Neural progenitor cell (in vitro differentiated cells): Measurements from ENCODE around the gene WFS1. TPM values are rescaled to one million over a fixed set of nuclear protein-coding genes. Genes with fewer than 3 reads are reported as not detected.
A peak's percentile ranks its signal among the peaks of the same experiment; 100 is the strongest.

Experiments
- DNase-seq: peaks from one replicate; pipeline ENCODE4 v3.0.0-alpha.2; 2016; ENCODE audit warnings: low spot score
- H2AFZ ChIP-seq: fragments of 200-600 bp; sonication (generic); replicated peaks from 2 replicates; pipeline ENCODE4 v1.6.1; 2016; ENCODE audit warnings: antibody characterized with exemption
- H3F3A ChIP-seq: fragments of 200-600 bp; sonication (generic); 2 replicates; pipeline ENCODE4 v1.6.1; 2016; ENCODE audit warnings: antibody characterized with exemption, low read depth
- H3K27ac ChIP-seq: fragments of 200-600 bp; sonication (generic); 2 replicates; pipeline ENCODE4 v1.5.1; 2016; ENCODE audit warnings: mild to moderate bottlenecking
- H3K27me3 ChIP-seq: fragments of 200-600 bp; sonication (generic); 2 replicates; pipeline ENCODE4 v1.6.1; 2016; ENCODE audit warnings: mild to moderate bottlenecking, moderate library complexity
- H3K36me3 ChIP-seq: fragments of 200-600 bp; sonication (generic); 2 replicates; pipeline ENCODE4 v1.5.1; 2016
- H3K4me1 ChIP-seq: fragments of 200-600 bp; sonication (generic); 2 replicates; pipeline ENCODE4 v1.6.1; 2016; ENCODE audit warnings: mixed run types
- H3K4me2 ChIP-seq: fragments of 200-600 bp; sonication (generic); 2 replicates; pipeline ENCODE4 v1.6.1; 2016
- H3K4me3 ChIP-seq: fragments of 200-600 bp; sonication (generic); 2 replicates; pipeline ENCODE4 v1.5.1; 2016
- H3K79me2 ChIP-seq: fragments of 200-600 bp; sonication (generic); 2 replicates; pipeline ENCODE4 v1.6.1; 2016; ENCODE audit warnings: low read depth
- H3K9ac ChIP-seq: fragments of 200-600 bp; sonication (generic); 2 replicates; pipeline ENCODE4 v1.6.1; 2016
- H3K9me3 ChIP-seq: fragments of 200-600 bp; sonication (generic); 2 replicates; pipeline ENCODE4 v1.5.1; 2016; ENCODE audit warnings: low read depth
- H4K20me1 ChIP-seq: fragments of 200-600 bp; sonication (generic); 2 replicates; pipeline ENCODE4 v1.6.1; 2016; ENCODE audit warnings: low read depth
- H3K27ac Mint-ChIP-seq: 3 replicates; pipeline ENCODE4 v1.8.0; 2021; ENCODE audit warnings: mixed read lengths
- H3K27me3 Mint-ChIP-seq: 2 replicates; pipeline ENCODE4 v1.8.0; 2022; ENCODE audit warnings: low read depth, mild to moderate bottlenecking, inconsistent platforms, moderate library complexity, mixed read lengths; ENCODE audit not compliant: insufficient read depth
- H3K36me3 Mint-ChIP-seq: 3 replicates; pipeline ENCODE4 v1.8.0; 2021; ENCODE audit warnings: mixed read lengths
- H3K4me1 Mint-ChIP-seq: 3 replicates; pipeline ENCODE4 v1.8.0; 2021; ENCODE audit warnings: mixed read lengths
- H3K4me3 Mint-ChIP-seq: 3 replicates; pipeline ENCODE4 v1.8.0; 2021; ENCODE audit warnings: mild to moderate bottlenecking, moderate library complexity, mixed read lengths
- H3K9me3 Mint-ChIP-seq: 3 replicates; pipeline ENCODE4 v1.8.0; 2020; ENCODE audit warnings: mixed read lengths
- EZH2 ChIP-seq: fragments of 200-600 bp; sonication (generic); IDR thresholded peaks from 2 replicates; pipeline ENCODE4 v1.6.1; 2017; ENCODE audit warnings: antibody characterized with exemption, mild to moderate bottlenecking, moderate library complexity
- EZH2phosphoT487 ChIP-seq: fragments of 200-600 bp; sonication (generic); IDR thresholded peaks from 2 replicates; pipeline ENCODE4 v1.6.1; 2017; ENCODE audit warnings: antibody characterized with exemption
- total RNA-seq: library from RNA; depleted of rRNA; stranded (reverse); fragments of >200 nt; gene quantifications from 2 replicates; pipeline ENCODE4 v1.2.3, GENCODE V29; 2015; ENCODE audit warnings: low replicate concordance
- TF ChIP-seq, protein P1 (sequence below): fragments of 200-600 bp; sonication (generic); IDR thresholded peaks from 2 replicates; pipeline ENCODE4 v1.5.1; 2017; ENCODE audit warnings: antibody characterized with exemption, mild to moderate bottlenecking

WFS1 gene
- total RNA-seq, 1 donor from 2014 or later: 8.8 TPM

DNA sequence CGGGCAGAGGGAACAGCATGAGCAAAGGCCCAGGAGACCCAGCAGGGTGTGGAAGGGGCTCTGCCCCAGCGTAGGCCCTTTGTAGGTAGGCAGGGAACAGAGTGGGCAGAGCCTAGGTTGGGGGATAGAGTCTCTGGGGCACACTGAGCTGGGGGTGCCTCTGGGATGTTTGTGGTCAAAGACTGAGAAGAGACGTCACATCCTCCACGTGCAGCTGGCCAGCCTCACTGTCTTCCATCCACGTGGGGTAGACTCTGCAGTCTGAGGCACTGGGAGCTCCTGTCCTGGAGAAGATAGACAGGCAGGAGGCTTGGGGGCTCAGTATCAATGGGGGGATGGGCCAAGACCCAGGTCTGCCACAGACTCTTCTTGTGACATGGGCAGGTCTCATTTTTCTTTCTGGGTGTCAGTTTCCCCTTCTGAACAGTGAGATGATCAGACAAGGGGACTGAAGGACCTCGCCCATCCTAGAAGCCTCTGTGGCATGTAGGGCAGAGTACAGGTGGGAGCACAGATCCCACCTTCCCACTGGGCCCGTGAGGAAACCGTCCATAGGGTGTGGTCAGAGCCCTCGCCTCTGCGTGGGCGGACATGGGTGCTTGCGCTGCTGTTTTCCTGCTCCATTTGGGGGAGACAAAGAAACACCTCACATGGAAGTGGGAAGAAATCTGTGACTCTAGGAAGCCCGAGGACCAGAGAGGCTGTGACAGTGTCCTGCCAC is 22.9 kb downstream of the WFS1 start:
- Mint-ChIP-seq H3K27ac (peak overlapping the region; percentile 46), H3K4me3 (no peak overlapping the region), H3K36me3 (peaks cover 19% of the 10 kb centered on the region), H3K9me3 (no peaks in the 10 kb centered on the region), H3K4me1 (no peaks in the 10 kb centered on the region), H3K27me3 (no peaks in the 10 kb centered on the region)
- Histone ChIP-seq H3K4me2 (no peak overlapping the region), H3F3A (no peaks in the 10 kb centered on the region), H3K27me3 (no peaks in the 10 kb centered on the region), H4K20me1 (no peaks in the 10 kb centered on the region), H3K9ac (no peak overlapping the region), H3K4me1 (no peaks in the 10 kb centered on the region), H2AFZ (no peak overlapping the region), H3K36me3 (no peaks in the 10 kb centered on the region), H3K4me3 (no peak overlapping the region), H3K9me3 (no peaks in the 10 kb centered on the region), H3K27ac (no peak overlapping the region), H3K79me2 (no peaks in the 10 kb centered on the region)
- no peak for DNase-seq
- TF ChIP-seq EZH2: no peak

DNA sequence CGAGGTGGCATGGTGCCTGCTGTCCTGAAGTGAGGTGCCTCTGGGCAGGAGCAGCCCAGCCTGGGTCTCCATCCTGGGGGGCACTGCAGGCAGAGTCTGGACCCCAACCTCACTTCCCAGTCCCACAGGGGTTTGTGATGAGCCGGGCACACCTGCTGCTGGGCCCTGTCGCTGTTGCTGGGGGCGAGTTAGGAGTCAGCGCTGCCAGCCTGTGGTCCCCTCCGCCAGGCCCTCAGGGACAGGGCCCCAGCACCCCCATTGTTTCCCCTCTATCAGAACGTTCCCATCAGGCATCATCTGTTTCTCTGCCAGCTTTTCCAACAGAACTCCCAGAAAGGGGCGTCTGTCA is 23.4 kb downstream of the WFS1 start:
- H4K20me1 ChIP-seq: no peaks in the 10 kb centered on the region
- no peaks in the 10 kb centered on the region for H3F3A ChIP-seq
- H3K9me3 Mint-ChIP-seq: no peaks in the 10 kb centered on the region
- no peaks in the 10 kb centered on the region for H3K4me1 Mint-ChIP-seq
- no peaks in the 10 kb centered on the region for H3K27me3 ChIP-seq
- no peaks in the 10 kb centered on the region for H3K27me3 Mint-ChIP-seq
- H3K4me3 ChIP-seq: no peak overlapping the region
- H3K36me3 Mint-ChIP-seq: peaks cover 19% of the 10 kb centered on the region
- no peak overlapping the region for H3K9ac ChIP-seq
- no peaks in the 10 kb centered on the region for H3K9me3 ChIP-seq
- DNase-seq: no peak
- H2AFZ ChIP-seq: no peak overlapping the region
- no peaks in the 10 kb centered on the region for H3K4me1 ChIP-seq
- H3K27ac Mint-ChIP-seq: no peak overlapping the region
- H3K36me3 ChIP-seq: no peaks in the 10 kb centered on the region
- no peak overlapping the region for H3K4me2 ChIP-seq
- TF ChIP-seq, protein P1, sequence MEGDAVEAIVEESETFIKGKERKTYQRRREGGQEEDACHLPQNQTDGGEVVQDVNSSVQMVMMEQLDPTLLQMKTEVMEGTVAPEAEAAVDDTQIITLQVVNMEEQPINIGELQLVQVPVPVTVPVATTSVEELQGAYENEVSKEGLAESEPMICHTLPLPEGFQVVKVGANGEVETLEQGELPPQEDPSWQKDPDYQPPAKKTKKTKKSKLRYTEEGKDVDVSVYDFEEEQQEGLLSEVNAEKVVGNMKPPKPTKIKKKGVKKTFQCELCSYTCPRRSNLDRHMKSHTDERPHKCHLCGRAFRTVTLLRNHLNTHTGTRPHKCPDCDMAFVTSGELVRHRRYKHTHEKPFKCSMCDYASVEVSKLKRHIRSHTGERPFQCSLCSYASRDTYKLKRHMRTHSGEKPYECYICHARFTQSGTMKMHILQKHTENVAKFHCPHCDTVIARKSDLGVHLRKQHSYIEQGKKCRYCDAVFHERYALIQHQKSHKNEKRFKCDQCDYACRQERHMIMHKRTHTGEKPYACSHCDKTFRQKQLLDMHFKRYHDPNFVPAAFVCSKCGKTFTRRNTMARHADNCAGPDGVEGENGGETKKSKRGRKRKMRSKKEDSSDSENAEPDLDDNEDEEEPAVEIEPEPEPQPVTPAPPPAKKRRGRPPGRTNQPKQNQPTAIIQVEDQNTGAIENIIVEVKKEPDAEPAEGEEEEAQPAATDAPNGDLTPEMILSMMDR: no peak
- no peak for TF ChIP-seq EZH2
- TF ChIP-seq EZH2phosphoT487: no peak
- H3K79me2 ChIP-seq: no peaks in the 10 kb centered on the region
- H3K27ac ChIP-seq: no peak overlapping the region
- no peak overlapping the region for H3K4me3 Mint-ChIP-seq

DNA sequence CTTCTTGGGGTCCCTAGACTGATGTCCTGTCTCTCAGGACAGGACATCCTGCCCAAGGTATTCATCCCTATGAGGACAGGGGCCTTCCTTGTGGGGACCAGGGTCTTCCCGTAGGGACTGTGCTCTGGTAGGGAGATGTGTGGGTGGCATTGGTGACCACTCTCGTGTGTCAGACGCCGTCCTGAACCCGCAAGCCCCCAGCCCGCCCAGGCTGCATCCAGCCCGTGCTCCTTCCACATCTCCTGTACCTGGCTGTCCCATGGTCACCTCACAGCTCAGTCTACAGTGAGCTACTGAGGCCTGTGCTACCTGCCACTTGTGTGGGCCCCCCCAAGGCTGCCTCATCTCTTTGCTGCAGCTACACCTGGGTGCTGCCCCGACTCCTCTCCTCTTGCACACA is 24.0 kb downstream of the WFS1 start:
- H3K27ac Mint-ChIP-seq: peak overlapping the region; percentile 7
- no peaks in the 10 kb centered on the region for H3K79me2 ChIP-seq
- no peaks in the 10 kb centered on the region for H4K20me1 ChIP-seq
- H3K4me2 ChIP-seq: no peak overlapping the region
- no peaks in the 10 kb centered on the region for H3K27me3 Mint-ChIP-seq
- no peaks in the 10 kb centered on the region for H3K27me3 ChIP-seq
- H3K9me3 ChIP-seq: no peaks in the 10 kb centered on the region
- H3K9me3 Mint-ChIP-seq: no peaks in the 10 kb centered on the region
- TF ChIP-seq EZH2phosphoT487 (no peak), EZH2 (no peak)
- TF ChIP-seq, protein P1: no peak
- H3K4me1 Mint-ChIP-seq: no peaks in the 10 kb centered on the region
- DNase-seq: no peak
- H3K4me3 ChIP-seq: no peak overlapping the region
- H3K36me3 Mint-ChIP-seq: peaks cover 19% of the 10 kb centered on the region
- H3F3A ChIP-seq: no peaks in the 10 kb centered on the region
- no peaks in the 10 kb centered on the region for H3K4me1 ChIP-seq
- H3K4me3 Mint-ChIP-seq: no peak overlapping the region
- no peak overlapping the region for H3K9ac ChIP-seq
- no peaks in the 10 kb centered on the region for H3K36me3 ChIP-seq
- no peak overlapping the region for H2AFZ ChIP-seq
- no peak overlapping the region for H3K27ac ChIP-seq

DNA sequence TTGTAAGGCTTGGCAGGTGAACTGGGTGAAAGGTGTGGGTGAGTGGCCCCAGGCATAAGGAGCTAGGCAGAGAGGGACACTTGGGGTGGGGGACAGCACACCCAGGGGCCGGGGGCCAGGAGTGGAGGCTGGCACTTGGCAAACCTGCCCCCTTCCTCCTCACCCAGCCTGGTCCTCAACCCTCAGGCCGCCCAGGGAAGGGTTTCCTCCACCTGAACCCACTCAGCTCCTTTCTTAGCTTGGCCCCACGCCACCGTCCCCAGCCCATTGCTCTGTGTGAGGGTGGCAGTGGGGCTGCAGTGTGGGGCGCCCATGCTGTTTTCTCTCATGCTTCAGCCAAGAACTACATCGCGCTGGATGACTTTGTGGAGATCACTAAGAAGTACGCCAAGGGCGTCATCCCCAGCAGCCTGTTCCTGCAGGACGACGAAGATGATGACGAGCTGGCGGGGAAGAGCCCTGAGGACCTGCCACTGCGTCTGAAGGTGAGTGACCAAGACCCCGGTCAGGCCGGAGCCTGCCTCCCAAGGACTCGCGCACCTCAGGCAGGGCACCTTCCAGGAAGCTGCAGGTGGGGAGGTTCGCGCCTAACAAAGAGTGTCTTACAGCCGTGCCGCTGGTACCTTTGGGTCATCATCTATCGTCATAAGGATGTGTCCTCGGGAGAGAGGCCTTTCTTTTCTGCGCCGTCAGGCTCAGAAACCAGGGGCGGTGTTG is 25.2 kb downstream of the WFS1 start:
- no peak for DNase-seq
- H3K27ac ChIP-seq: no peak overlapping the region
- H3K79me2 ChIP-seq: no peaks in the 10 kb centered on the region
- H3K4me1 ChIP-seq: no peaks in the 10 kb centered on the region
- H3K9me3 ChIP-seq: no peaks in the 10 kb centered on the region
- no peak overlapping the region for H2AFZ ChIP-seq
- H3F3A ChIP-seq: no peaks in the 10 kb centered on the region
- H3K27me3 ChIP-seq: no peaks in the 10 kb centered on the region
- no peak overlapping the region for H3K27ac Mint-ChIP-seq
- H3K4me3 Mint-ChIP-seq: no peak overlapping the region
- no peaks in the 10 kb centered on the region for H3K27me3 Mint-ChIP-seq
- no peaks in the 10 kb centered on the region for H3K9me3 Mint-ChIP-seq
- no peaks in the 10 kb centered on the region for H3K36me3 ChIP-seq
- no peak overlapping the region for H3K9ac ChIP-seq
- H3K36me3 Mint-ChIP-seq: peaks cover 14% of the 10 kb centered on the region
- H3K4me1 Mint-ChIP-seq: no peaks in the 10 kb centered on the region
- no peaks in the 10 kb centered on the region for H4K20me1 ChIP-seq
- H3K4me3 ChIP-seq: no peak overlapping the region
- TF ChIP-seq EZH2phosphoT487 (no peak), EZH2 (no peak)
- TF ChIP-seq, protein P1: no peak
- no peak overlapping the region for H3K4me2 ChIP-seq
